OCI-LY3 (cell line): Measurements from ENCODE around the gene AK9.

ENCODE experiments used
- H2AFZ ChIP-seq: fragments of 200-600, 300-600 bp; shearing (Covaris generic); 2 replicates; pipeline ENCODE4 v1.6.0; 2014; ENCODE audit warnings: antibody characterized with exemption, low read depth, low read length
- H3K27ac ChIP-seq: fragments of 200-600, 300-600 bp; sonication (generic); 2 replicates; pipeline ENCODE4 v1.5.1; 2014; ENCODE audit warnings: mild to moderate bottlenecking, low read length, moderate library complexity, mixed read lengths
- H3K27me3 ChIP-seq: fragments of 200-600, 300-600 bp; sonication (generic); 2 replicates; pipeline ENCODE4 v1.6.1; 2014; ENCODE audit warnings: low read depth, low read length, mixed read lengths
- H3K36me3 ChIP-seq: fragments of 200-600, 300-600 bp; sonication (generic); replicated peaks from 2 replicates; pipeline ENCODE3; 2014; ENCODE audit warnings: low read depth, low read length, mixed read lengths
- H3K4me1 ChIP-seq: fragments of 300-600, 200-600 bp; sonication (generic); 2 replicates; pipeline ENCODE4 v1.6.1; 2014; ENCODE audit warnings: low read length, mixed read lengths
- H3K4me2 ChIP-seq: fragments of 200-600, 300-600 bp; sonication (generic); 2 replicates; pipeline ENCODE4 v1.6.1; 2014; ENCODE audit warnings: low read length, mixed read lengths
- H3K4me3 ChIP-seq: fragments of 300-600, 200-600 bp; sonication (generic); 2 replicates; pipeline ENCODE4 v1.5.1; 2014; ENCODE audit warnings: antibody characterized with exemption, mild to moderate bottlenecking, low read length, moderate library complexity
- H3K79me2 ChIP-seq: fragments of 300-600, 200-600 bp; shearing (Covaris generic); 2 replicates; pipeline ENCODE4 v1.6.1; 2014; ENCODE audit warnings: mild to moderate bottlenecking, low read length, mixed read lengths
- H3K9ac ChIP-seq: fragments of 300-600, 200-600 bp; shearing (Covaris generic); 2 replicates; pipeline ENCODE4 v1.6.0; 2014; ENCODE audit warnings: mild to moderate bottlenecking, low read length, moderate library complexity
- H3K9me3 ChIP-seq: fragments of 200-600, 300-600 bp; shearing (Covaris generic); 2 replicates; pipeline ENCODE4 v1.6.1; 2014; ENCODE audit warnings: low read length, mixed read lengths; ENCODE audit not compliant: insufficient read depth
- H4K20me1 ChIP-seq: fragments of 200-600, 300-600 bp; sonication (generic); 2 replicates; pipeline ENCODE4 v1.6.1; 2016; ENCODE audit warnings: low read length, mixed read lengths; ENCODE audit not compliant: insufficient read depth
- EZH2phosphoT487 ChIP-seq: fragments of 200-600 bp; shearing (Covaris generic); IDR thresholded peaks from 2 replicates; pipeline ENCODE4 v1.6.1; 2018; ENCODE audit warnings: antibody characterized with exemption, mixed run types, low read depth
- TF ChIP-seq, protein P1 (sequence below): fragments of 200-600, 300-600 bp; sonication (generic); IDR thresholded peaks from 2 replicates; pipeline ENCODE4 v1.5.1; 2014; ENCODE audit warnings: antibody characterized with exemption, low read length, low read depth

AK9 gene

GRCh38 chr6:109478841-109479624 is 212.0 kb downstream of the AK9 start:
- peaks cover 51% of the 10 kb centered on the region for H3K36me3 ChIP-seq
- no peak overlapping the region for H2AFZ ChIP-seq
- H3K79me2 ChIP-seq, result peaks cover 77% of the 10 kb centered on the region
- H3K4me3 ChIP-seq, result peak overlapping the region; percentile 59
- TF ChIP-seq, protein P1, sequence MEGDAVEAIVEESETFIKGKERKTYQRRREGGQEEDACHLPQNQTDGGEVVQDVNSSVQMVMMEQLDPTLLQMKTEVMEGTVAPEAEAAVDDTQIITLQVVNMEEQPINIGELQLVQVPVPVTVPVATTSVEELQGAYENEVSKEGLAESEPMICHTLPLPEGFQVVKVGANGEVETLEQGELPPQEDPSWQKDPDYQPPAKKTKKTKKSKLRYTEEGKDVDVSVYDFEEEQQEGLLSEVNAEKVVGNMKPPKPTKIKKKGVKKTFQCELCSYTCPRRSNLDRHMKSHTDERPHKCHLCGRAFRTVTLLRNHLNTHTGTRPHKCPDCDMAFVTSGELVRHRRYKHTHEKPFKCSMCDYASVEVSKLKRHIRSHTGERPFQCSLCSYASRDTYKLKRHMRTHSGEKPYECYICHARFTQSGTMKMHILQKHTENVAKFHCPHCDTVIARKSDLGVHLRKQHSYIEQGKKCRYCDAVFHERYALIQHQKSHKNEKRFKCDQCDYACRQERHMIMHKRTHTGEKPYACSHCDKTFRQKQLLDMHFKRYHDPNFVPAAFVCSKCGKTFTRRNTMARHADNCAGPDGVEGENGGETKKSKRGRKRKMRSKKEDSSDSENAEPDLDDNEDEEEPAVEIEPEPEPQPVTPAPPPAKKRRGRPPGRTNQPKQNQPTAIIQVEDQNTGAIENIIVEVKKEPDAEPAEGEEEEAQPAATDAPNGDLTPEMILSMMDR, result no peak
- no peak for TF ChIP-seq EZH2phosphoT487
- peak overlapping the region; percentile 67 for H3K4me2 ChIP-seq
- no peaks in the 10 kb centered on the region for H3K27me3 ChIP-seq
- no peaks in the 10 kb centered on the region for H3K9me3 ChIP-seq
- peak overlapping the region; percentile 25; the same call in 1 of the 2 replicates for H3K27ac ChIP-seq
- H3K4me1 ChIP-seq, result peaks cover 37% of the 10 kb centered on the region
- H3K9ac ChIP-seq, result no peak overlapping the region
- peaks cover 19% of the 10 kb centered on the region for H4K20me1 ChIP-seq

DNA sequence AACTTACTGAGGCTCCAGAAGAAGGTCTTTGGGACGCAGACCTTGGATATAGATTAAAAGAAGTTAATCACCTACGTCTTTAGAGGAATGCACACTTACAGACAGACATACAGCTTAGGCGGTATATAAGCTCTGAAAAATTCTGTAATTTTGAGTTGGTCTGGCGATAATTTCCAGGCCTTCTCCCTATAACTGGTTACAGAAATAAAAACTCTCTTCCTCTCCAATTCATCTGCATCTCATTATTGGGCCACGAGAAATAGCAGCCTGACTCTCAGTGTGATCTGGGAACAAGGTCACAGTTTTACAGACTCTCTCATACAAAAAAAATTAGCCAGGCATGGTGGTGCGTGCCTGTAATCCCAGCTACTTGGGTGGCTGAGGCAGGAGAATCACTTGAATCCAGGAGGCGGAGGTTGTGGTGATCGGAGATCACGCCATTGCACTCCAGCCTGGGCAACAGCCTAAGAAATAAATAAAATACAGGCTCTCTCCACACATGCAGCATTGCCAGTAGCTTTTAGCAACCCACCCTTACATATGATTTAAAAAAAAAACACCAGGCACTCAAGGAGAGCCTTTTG is 212.7 kb downstream of the AK9 start:
- no peak overlapping the region for H3K27ac ChIP-seq
- no peaks in the 10 kb centered on the region for H3K9me3 ChIP-seq
- no peak overlapping the region for H3K9ac ChIP-seq
- no peaks in the 10 kb centered on the region for H3K27me3 ChIP-seq
- peak overlapping the region; percentile 67 for H3K4me2 ChIP-seq
- peaks cover 55% of the 10 kb centered on the region for H3K36me3 ChIP-seq
- no peak for TF ChIP-seq EZH2phosphoT487
- TF ChIP-seq, protein P1, result no peak
- peaks cover 35% of the 10 kb centered on the region for H3K4me1 ChIP-seq
- H4K20me1 ChIP-seq, result peaks cover 19% of the 10 kb centered on the region
- H3K4me3 ChIP-seq, result 0 out of 2 replicates have a peak overlapping the region, but pooled peaks have one; percentile 59
- peaks cover 79% of the 10 kb centered on the region for H3K79me2 ChIP-seq
- no peak overlapping the region for H2AFZ ChIP-seq

DNA sequence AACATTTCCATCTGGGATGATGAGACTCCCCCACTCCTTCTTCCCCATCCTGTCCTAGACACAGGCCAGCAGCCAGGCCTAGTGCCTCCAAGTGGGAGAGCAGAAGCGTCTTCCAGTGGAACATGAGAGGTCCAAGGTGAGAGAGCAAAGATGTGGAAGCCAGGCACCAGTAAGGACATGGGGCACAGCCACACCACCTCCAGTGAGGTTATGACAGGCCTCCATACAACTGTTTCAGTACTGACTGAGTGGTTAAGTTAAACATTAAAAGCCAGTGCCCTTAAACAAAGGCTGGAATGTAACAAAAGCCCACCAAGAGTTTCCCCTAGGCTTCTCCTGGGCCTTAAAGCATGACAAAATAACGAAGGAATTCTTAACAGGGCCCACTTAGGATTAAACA is 213.3 kb downstream of the AK9 start:
- TF ChIP-seq, protein P1, result no peak
- no peak for TF ChIP-seq EZH2phosphoT487
- Histone ChIP-seq H3K4me1 (peaks cover 41% of the 10 kb centered on the region), H3K79me2 (peaks cover 83% of the 10 kb centered on the region), H3K4me3 (no peak overlapping the region), H3K36me3 (peaks cover 57% of the 10 kb centered on the region), H3K9ac (no peak overlapping the region), H3K4me2 (peak overlapping the region; percentile 67), H4K20me1 (peaks cover 20% of the 10 kb centered on the region), H3K27ac (no peak overlapping the region), H3K27me3 (no peaks in the 10 kb centered on the region), H2AFZ (no peak overlapping the region), H3K9me3 (no peaks in the 10 kb centered on the region)

DNA sequence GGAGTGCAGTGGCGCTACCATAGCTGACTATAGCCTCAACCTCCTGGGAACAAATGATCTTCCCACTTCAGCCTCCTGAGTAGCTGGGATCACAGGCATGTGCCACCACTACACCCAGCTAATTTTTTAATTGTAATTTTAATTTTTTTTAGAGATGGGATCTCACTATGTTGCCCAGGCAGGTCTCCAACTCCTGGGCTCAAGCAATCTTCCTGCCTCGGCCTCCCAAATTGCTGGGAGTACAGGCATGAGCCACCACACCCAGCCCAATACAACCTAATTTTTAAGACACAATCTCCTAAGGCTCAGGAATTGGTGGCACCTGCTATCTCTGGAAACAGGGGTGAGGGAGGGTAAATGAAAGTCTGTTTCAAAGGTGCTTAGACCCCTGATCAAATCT is 213.8 kb downstream of the AK9 start:
- no peak overlapping the region for H3K27ac ChIP-seq
- H3K9ac ChIP-seq, result no peak overlapping the region
- H3K9me3 ChIP-seq, result no peaks in the 10 kb centered on the region
- peaks cover 26% of the 10 kb centered on the region for H4K20me1 ChIP-seq
- H3K79me2 ChIP-seq, result peaks cover 83% of the 10 kb centered on the region
- H3K4me3 ChIP-seq, result no peak overlapping the region
- TF ChIP-seq, protein P1, result no peak
- no peak for TF ChIP-seq EZH2phosphoT487
- H3K36me3 ChIP-seq, result peaks cover 61% of the 10 kb centered on the region
- H2AFZ ChIP-seq, result no peak overlapping the region
- no peaks in the 10 kb centered on the region for H3K27me3 ChIP-seq
- 0 out of 2 replicates have a peak overlapping the region, but pooled peaks have one; percentile 67 for H3K4me2 ChIP-seq
- peaks cover 46% of the 10 kb centered on the region for H3K4me1 ChIP-seq
